NT2/D1 (cell line): ENCODE data around the gene AQP12A.

Experiments
- SUZ12 ChIP-seq: IDR thresholded peaks from 2 replicates; pipeline ENCODE4 v1.6.1; 2011; ENCODE audit not compliant: insufficient read length, insufficient read depth; ENCODE audit errors: extremely low read depth
- YY1 ChIP-seq: IDR thresholded peaks from 2 replicates; pipeline ENCODE4 v1.6.1; 2011; ENCODE audit not compliant: insufficient read length, insufficient read depth
- ZNF274 ChIP-seq: IDR thresholded peaks from 2 replicates; pipeline ENCODE4 v1.6.1; 2011; ENCODE audit warnings: mild to moderate bottlenecking, low read depth, low read length

- TF ChIP-seq YY1, result no peak
- no peak for TF ChIP-seq ZNF274
- no peak for TF ChIP-seq SUZ12
Observed at GRCh38 chr2:240725671-240726070, 34.0 kb downstream of the AQP12A start.
